ENCODE data around the gene RASSF5.

GRCh38 chr1:206508956-206509355 lies 1.6 kb downstream of the RASSF5 start:
- TF ChIP-seq CTCF (IDR thresholded peaks at IDR 0.05) (no peak), POLR2A (IDR thresholded peaks at IDR 0.05) (no peak), POLR2AphosphoS5 (IDR thresholded peaks at IDR 0.05) (no peak)
